Mammary epithelial cell (primary cell): ENCODE results near the gene HHLA2.

ENCODE experiments used
- EZH2 ChIP-seq: IDR thresholded peaks from 2 replicates; pipeline ENCODE4 v1.6.1; 2012; ENCODE audit warnings: low read length, inconsistent platforms, borderline replicate concordance
- TF ChIP-seq, protein P1 (sequence below), 2 donors: IDR thresholded peaks in 1 of 2; conservative IDR thresholded peaks in 1 of 2; 2 replicates each; pipeline ENCODE4 v1.5.1; 2011 to 2012; ENCODE audit warnings: inconsistent platforms in 2 of 2, low read length in 2 of 2, mild to moderate bottlenecking in 2 of 2, control low read depth in 1 of 2, low read depth in 1 of 2; ENCODE audit not compliant: insufficient read depth in 1 of 2; ENCODE audit errors: extremely low read depth in 1 of 2

DNA sequence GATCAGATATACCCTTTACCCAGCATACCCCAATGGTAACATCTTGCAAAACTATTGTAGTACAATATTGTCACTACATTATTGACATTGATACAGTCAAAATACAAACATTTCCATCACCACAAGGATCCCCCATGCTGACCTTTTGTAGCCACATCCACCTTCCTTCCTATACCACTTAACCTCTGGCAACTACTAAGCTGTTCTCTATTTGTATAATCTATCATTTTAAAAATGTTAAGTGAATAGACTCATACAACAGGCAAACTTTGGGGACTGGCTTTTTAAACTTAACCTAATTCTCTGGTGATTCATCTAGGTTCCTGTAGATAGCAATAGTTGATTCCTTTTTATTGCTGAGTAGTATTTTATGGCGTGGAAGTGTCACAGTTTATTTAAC, 44.5 kb upstream of the HHLA2 start:
- TF ChIP-seq, protein P1, sequence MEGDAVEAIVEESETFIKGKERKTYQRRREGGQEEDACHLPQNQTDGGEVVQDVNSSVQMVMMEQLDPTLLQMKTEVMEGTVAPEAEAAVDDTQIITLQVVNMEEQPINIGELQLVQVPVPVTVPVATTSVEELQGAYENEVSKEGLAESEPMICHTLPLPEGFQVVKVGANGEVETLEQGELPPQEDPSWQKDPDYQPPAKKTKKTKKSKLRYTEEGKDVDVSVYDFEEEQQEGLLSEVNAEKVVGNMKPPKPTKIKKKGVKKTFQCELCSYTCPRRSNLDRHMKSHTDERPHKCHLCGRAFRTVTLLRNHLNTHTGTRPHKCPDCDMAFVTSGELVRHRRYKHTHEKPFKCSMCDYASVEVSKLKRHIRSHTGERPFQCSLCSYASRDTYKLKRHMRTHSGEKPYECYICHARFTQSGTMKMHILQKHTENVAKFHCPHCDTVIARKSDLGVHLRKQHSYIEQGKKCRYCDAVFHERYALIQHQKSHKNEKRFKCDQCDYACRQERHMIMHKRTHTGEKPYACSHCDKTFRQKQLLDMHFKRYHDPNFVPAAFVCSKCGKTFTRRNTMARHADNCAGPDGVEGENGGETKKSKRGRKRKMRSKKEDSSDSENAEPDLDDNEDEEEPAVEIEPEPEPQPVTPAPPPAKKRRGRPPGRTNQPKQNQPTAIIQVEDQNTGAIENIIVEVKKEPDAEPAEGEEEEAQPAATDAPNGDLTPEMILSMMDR (conservative IDR thresholded peaks at IDR 0.05 in 1 of 2, IDR thresholded peaks at IDR 0.05 in 1 of 2; ENCODE audit: extremely low read depth in 1 of 2, insufficient read depth in 1 of 2, low read depth in 1 of 2, low read length in 2 of 2) = no peak
- no peak for TF ChIP-seq EZH2
